Limb (tissue), 2 donors: ENCODE results near the gene WDR90.
"Not testable (repeated sequence)": the region's sequence is repeated elsewhere in the genome, so short reads cannot be mapped to it uniquely, and the experiment has no call there.

Source experiments
- DNase-seq, 2 donors: peaks; one replicate each; pipeline ENCODE4 v3.0.0-alpha.2; 2016; ENCODE audit errors: extremely low spot score in 2 of 2

The WDR90 gene

GRCh38 chr16:705431-706188 lies 56.4 kb downstream of the WDR90 start, which contains the start of gene FBXL16:
Gene FBXL16, minus strand, starts transcription at chr16:705801. Its CDS starts 8,396 bp downstream, at chr16:697405.
- DNase-seq = peak in 1 of 2 donors; percentile 81

DNA sequence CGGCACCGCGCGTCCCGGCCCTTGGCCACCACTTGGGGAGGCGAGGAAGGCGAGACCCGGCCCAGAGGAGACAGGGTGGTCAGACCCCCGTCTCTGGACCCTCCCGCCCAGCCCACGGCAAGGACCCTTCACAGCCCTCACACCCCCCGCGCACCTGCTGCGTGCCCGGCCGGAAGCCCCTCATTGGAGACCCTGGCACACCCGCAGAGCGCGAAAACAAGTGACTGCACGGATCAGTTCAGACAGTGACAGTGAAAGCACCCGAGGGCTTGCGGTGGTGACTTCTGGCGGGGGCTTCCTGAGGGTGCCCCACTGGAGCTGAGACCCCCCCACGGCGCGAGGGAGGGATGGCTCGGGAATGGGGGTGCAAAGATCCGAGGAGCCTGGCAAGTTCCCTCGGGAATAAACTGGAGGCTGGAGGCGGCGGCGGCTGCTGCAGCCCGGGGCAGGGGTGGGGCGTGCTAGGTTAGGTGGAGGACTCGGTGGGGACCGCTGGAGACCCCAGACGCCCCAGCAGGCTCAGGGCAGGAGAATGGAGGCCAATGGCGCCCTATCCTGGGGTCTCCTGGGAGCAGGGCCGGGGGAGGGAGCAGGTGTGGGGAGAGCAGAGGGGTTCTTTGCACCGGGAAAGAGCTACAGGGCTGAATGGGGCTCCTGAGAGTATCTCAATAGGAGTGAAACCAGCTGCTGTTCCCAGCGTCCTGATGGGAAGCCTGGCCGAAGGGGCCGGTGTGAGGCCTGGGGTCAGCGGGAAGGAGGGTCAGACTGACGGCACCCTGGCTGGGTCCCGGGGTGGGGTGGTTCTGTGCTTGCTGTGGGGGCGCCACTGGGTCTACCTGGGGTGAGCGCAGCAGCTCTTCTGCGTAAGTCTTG lies 57.3 kb downstream of the WDR90 start:
- DNase-seq = no peak

- DNase-seq = no peak
These were observed 57.9 kb downstream of the WDR90 start for GRCh38 chr16:707062-707538.

GRCh38 chr16:708019-708418 lies 58.9 kb downstream of the WDR90 start:
- no peak for DNase-seq

DNA sequence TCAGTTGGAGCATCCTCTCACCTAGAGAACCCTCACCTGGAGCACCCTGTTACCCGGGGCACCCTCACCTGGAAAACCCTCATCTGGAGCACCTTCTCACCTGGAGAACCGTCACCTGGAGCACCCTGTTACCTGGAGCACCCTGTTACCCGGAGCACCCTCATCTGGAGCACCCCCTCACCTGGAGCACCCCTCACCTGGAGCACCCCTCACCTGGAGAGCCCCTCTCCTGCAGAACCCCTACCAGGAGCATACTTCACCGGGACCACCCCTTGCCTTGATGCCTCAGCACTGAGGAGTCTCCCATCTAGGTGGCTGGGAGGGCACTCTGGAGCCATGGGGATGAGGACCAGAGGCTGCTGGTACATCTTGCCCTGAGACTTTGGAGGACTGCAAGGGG lies 59.8 kb downstream of the WDR90 start:
- no peak for DNase-seq

- peak; percentile 65 to 89 for DNase-seq
These were observed 60.7 kb downstream of the WDR90 start for GRCh38 chr16:709566-710499.

DNA sequence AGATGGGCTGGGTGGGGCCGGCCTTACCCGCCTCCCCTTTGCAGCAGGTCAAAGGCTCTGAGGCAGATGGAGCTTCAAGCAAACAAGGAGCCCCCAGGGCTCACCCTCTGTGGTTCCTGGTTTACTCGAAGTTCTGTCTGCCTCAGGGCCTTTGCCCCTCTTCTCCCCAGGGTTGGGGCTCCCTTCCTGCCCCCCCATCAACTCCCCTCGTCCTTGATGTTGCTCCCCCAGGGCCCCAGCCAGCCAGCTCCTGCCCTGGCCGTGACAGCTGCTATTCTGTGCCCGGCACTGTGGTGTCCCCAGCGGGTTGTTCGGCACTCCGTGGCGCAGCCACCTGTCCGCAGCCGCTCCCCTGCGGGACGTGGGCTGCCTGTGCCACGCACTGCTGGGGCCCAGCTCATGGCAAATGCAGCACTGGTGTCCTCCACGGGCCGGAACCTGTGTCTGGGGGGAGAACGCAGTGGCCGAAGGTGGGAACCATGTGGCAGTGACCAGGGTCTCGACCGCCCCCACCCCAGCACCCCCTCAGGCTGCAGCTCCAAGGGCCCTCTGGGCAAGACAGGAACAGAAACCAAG lies 61.4 kb downstream of the WDR90 start:
- no peak for DNase-seq

DNA sequence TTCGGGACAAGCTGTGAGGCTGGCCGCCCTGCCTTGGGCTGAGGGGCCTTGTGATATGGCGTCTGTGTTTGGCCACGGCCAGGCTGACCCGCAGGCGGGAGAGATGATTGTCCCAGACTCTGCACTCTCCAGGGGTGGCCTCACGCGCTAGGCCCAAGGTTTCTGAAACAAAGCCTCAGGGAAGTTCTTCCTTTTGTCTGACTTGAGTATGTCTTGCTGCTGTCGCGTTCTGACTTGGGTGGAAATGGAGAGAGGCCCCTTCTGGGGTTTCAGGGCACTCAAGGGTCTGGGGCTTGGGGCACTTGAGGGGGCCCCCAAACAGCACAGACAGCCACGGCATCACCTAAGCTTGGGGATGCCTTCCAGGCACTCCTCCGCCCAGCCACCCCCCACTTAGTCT lies 61.9 kb downstream of the WDR90 start:
- DNase-seq = no peak

- DNase-seq = peak; percentile 50 to 85
These were observed 62.6 kb downstream of the WDR90 start for GRCh38 chr16:711548-712320.

DNA sequence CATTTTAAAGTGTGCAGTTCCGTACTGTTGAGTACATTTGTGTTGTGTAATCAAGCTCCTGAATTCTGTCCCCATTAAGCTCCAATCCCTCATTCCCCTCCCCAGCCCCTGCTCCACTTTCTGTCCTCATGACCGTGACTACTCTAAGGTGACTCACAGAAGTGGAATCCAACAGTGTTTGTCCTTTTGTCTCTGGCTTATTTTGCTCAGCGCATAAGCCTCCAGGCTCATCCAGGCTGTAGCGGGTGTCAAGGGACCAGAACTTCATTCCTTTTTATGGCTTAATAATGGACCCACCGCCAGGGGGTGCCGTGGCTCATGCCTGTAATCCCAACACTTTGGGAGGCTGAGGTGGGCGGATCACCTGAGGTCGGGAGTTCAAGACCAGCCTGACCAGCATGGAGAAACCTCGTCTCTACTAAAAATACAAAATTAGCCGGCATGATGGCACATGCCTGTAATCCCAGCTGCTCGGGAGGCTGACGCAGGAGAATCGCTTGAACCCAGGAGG lies 63.6 kb downstream of the WDR90 start:
- DNase-seq = not testable (repeated sequence)

DNA sequence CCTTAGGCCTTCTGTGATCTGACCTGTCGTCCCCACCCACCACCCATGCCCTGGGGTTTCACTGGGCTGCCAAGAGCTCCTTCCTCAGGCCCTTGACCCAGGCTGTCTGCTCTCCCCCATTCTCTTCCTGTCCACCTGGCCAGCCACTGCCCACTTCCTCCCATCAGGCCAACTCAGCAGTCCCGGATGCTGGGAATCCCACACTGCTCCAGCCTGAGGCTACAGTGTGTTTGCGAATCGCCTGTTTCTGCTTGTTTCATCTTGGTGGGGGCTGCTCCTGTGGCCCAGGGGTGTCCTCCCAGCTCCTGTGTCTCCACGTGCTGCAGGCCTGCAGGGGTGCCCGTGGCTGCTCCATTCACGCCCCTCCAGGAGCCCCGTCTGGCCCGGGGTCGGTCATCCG lies 64.9 kb downstream of the WDR90 start:
- no peak for DNase-seq

- peak; percentile 91 to 94 for DNase-seq
These were observed 65.7 kb downstream of the WDR90 start, which contains the start of gene METRN for GRCh38 chr16:714558-715476. Gene METRN, plus strand, starts transcription at chr16:715118. Its CDS starts 172 bp downstream, at chr16:715290.

DNA sequence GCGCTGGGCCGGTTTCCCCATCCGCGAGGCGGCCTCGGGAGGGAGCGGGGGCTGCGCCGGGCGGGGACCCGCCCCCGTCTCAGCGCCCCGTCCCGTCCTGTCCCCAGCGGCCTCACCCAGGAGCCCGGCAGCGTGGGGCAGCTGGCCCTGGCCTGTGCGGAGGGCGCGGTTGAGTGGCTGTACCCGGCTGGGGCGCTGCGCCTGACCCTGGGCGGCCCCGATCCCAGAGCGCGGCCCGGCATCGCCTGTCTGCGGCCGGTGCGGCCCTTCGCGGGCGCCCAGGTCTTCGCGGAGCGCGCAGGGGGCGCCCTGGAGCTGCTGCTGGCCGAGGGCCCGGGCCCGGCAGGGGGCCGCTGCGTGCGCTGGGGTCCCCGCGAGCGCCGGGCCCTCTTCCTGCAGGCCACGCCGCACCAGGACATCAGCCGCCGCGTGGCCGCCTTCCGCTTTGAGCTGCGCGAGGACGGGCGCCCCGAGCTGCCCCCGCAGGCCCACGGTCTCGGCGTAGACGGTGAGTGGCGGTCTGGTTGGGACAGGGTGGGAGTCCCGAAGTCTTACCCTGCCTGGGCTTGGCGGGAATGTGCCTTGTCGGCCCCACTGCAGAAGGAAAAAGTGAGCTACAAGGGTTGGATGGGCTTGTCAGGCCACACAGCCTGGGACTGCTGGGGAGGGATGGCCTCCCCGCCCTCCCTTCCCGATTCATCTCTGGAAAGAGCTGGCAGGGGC lies 66.5 kb downstream of the WDR90 start:
- DNase-seq = no peak

- peak in 1 of 2 donors; percentile 71 for DNase-seq
These were observed 67.0 kb downstream of the WDR90 start for GRCh38 chr16:716200-716568.

GRCh38 chr16:716768-717325 lies 67.7 kb downstream of the WDR90 start:
- no peak for DNase-seq
